Hepatocyte (in vitro differentiated cells): ENCODE data around the gene PURA. TPM values are rescaled to one million over a fixed set of nuclear protein-coding genes. Genes with fewer than 3 reads are reported as not detected.

Source experiments
- DNase-seq: peaks from one replicate; pipeline ENCODE4 v3.0.0-alpha.2; 2016; ENCODE audit warnings: low spot score
- H2AFZ ChIP-seq: fragments of 200-600 bp; sonication (generic); 2 replicates; pipeline ENCODE4 v1.6.0; 2016; ENCODE audit warnings: antibody characterized with exemption, mild to moderate bottlenecking
- H3K27ac ChIP-seq: fragments of 200-600 bp; sonication (generic); 2 replicates; pipeline ENCODE4 v1.5.1; 2016; ENCODE audit warnings: mild to moderate bottlenecking
- H3K27me3 ChIP-seq: fragments of 200-600 bp; sonication (generic); 2 replicates; pipeline ENCODE4 v1.6.1; 2016
- H3K36me3 ChIP-seq: fragments of 200-600 bp; sonication (generic); replicated peaks from 2 replicates; pipeline ENCODE4 v1.5.1; 2016; ENCODE audit warnings: low read depth; ENCODE audit not compliant: insufficient read depth
- H3K4me1 ChIP-seq: fragments of 200-600 bp; sonication (generic); 2 replicates; pipeline ENCODE4 v1.5.1; 2016; ENCODE audit warnings: mild to moderate bottlenecking, moderate library complexity; ENCODE audit not compliant: insufficient read depth
- H3K4me2 ChIP-seq: fragments of 200-600 bp; sonication (generic); 2 replicates; pipeline ENCODE4 v1.6.0; 2016
- H3K4me3 ChIP-seq: fragments of 200-600 bp; sonication (generic); 2 replicates; pipeline ENCODE4 v1.5.1; 2016; ENCODE audit warnings: mild to moderate bottlenecking
- H3K79me2 ChIP-seq: fragments of 200-600 bp; sonication (generic); 2 replicates; pipeline ENCODE4 v1.6.0; 2017; ENCODE audit warnings: mild to moderate bottlenecking
- H3K9me2 ChIP-seq: fragments of 200-600 bp; sonication (generic); replicated peaks from 2 replicates; pipeline ENCODE4 v1.6.0; 2017; ENCODE audit warnings: mild to moderate bottlenecking; ENCODE audit not compliant: insufficient read depth
- H3K9me3 ChIP-seq: fragments of 200-600 bp; sonication (generic); 2 replicates; pipeline ENCODE4 v1.5.1; 2016; ENCODE audit warnings: low read depth, mild to moderate bottlenecking
- H4K20me1 ChIP-seq: fragments of 200-600 bp; sonication (generic); 2 replicates; pipeline ENCODE4 v1.6.0; 2016; ENCODE audit warnings: mild to moderate bottlenecking; ENCODE audit not compliant: insufficient read depth, poor library complexity, severe bottlenecking
- EZH2 ChIP-seq: fragments of 200-600 bp; sonication (generic); IDR thresholded peaks from 2 replicates; pipeline ENCODE4 v1.6.1; 2016; ENCODE audit warnings: antibody characterized with exemption, mild to moderate bottlenecking, borderline replicate concordance
- EZH2phosphoT487 ChIP-seq: fragments of 200-600 bp; sonication (generic); IDR thresholded peaks from one replicate; pipeline ENCODE4 v1.6.1; 2018; ENCODE audit warnings: antibody characterized with exemption, mild to moderate bottlenecking, low read depth, moderate library complexity; ENCODE audit not compliant: unreplicated experiment, severe bottlenecking
- WGBS: methylation state at CpG from one replicate; pipeline ENCODE4 v1.1.6; 2016; ENCODE audit warnings: low lambda C conversion rate; ENCODE audit errors: missing lambda C conversion rate; 5-methylcytosine and 5-hydroxymethylcytosine counted together
- polyA plus RNA-seq: library from polyadenylated mRNA; unstranded; fragments of >200 nt; fragmentation: Nextera tagmentation; extraction: Ambion mirVana; gene quantifications from 2 replicates; pipeline ENCODE4 v1.2.1, GENCODE V29; 2016
- total RNA-seq: library from RNA; depleted of rRNA; stranded (reverse); fragments of >200 nt; gene quantifications from 2 replicates; pipeline ENCODE4 v1.2.3, GENCODE V29; 2014
- TF ChIP-seq, protein P1 (sequence below): fragments of 200-600 bp; sonication (generic); IDR thresholded peaks from 2 replicates; pipeline ENCODE4 v1.5.1; 2016; ENCODE audit warnings: antibody characterized with exemption, mild to moderate bottlenecking; ENCODE audit not compliant: poor library complexity

The PURA gene
- total and polyA plus RNA-seq, 2 experiments from 2014 or later = 7.4 to 13.8 TPM

DNA sequence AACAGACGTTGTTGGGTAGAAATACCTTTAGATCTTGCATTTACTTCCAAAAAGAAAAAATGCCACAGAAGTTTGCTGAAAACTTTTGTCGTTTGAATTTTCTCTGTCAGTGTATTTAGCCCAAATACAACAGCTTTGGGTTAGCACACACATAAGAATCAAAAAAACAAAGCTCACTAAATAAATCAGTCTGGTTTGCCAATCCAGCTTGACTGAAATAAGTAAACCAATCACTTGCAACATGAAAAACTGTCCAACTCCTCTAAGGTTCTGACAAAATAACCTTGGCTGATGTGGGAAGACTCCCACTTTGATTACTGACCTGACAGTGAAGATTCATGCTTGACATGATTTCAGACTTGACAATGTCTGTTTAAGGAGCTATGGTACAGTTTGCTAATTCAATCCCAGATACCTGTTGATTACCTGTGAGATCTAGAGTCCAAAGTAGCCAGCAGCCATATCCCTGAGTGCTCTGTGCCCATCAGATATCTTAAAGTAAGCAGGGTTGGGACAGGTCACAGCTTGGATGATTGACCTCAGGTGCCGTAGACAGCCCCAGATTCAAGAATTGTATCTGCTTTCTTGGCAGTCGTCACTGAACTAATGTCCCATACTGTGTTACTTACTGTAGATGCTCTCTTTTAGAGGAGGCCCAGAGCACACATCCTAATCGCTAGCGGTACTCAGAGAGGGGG lies 12.6 kb downstream of the PURA start:
- H2AFZ ChIP-seq = no peak overlapping the region
- no peaks in the 10 kb centered on the region for H3K9me2 ChIP-seq
- no peaks in the 10 kb centered on the region for H4K20me1 ChIP-seq
- TF ChIP-seq, protein P1, sequence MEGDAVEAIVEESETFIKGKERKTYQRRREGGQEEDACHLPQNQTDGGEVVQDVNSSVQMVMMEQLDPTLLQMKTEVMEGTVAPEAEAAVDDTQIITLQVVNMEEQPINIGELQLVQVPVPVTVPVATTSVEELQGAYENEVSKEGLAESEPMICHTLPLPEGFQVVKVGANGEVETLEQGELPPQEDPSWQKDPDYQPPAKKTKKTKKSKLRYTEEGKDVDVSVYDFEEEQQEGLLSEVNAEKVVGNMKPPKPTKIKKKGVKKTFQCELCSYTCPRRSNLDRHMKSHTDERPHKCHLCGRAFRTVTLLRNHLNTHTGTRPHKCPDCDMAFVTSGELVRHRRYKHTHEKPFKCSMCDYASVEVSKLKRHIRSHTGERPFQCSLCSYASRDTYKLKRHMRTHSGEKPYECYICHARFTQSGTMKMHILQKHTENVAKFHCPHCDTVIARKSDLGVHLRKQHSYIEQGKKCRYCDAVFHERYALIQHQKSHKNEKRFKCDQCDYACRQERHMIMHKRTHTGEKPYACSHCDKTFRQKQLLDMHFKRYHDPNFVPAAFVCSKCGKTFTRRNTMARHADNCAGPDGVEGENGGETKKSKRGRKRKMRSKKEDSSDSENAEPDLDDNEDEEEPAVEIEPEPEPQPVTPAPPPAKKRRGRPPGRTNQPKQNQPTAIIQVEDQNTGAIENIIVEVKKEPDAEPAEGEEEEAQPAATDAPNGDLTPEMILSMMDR = no peak
- no peak for TF ChIP-seq EZH2phosphoT487
- no peak for TF ChIP-seq EZH2
- H3K4me3 ChIP-seq = no peak overlapping the region
- no peaks in the 10 kb centered on the region for H3K4me1 ChIP-seq
- WGBS = 87% methylated on average over 6 of the region's 6 CpGs
- H3K9me3 ChIP-seq = no peaks in the 10 kb centered on the region
- H3K79me2 ChIP-seq = peaks cover 41% of the 10 kb centered on the region
- H3K27me3 ChIP-seq = no peaks in the 10 kb centered on the region
- no peaks in the 10 kb centered on the region for H3K36me3 ChIP-seq
- DNase-seq = no peak
- H3K27ac ChIP-seq = no peak overlapping the region
- H3K4me2 ChIP-seq = no peak overlapping the region

DNA sequence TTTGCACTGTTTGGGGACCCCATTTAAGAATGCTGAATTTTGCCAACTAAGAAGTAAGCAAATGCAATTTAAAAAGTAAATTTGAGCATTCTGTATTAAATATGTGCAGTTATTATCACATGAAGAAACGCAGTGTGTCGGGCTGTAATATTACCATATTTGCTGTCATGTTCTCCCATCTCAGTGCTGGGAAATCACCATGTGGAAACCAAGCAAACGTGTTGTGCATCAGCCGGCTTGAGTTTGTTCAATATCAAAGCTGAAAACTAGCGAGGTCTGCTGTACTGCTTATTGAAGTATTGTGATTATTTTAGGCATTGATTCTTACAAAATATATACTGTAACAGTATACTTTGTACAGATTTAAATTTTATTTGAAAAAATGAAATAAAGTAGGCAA lies 14.5 kb downstream of the PURA start:
- DNase-seq = no peak
- no peak for TF ChIP-seq EZH2
- TF ChIP-seq, protein P1 = no peak
- no peak for TF ChIP-seq EZH2phosphoT487
- Histone ChIP-seq H3K27me3 (no peaks in the 10 kb centered on the region), H3K4me2 (no peak overlapping the region), H3K9me3 (no peaks in the 10 kb centered on the region), H3K9me2 (no peaks in the 10 kb centered on the region), H3K4me1 (no peaks in the 10 kb centered on the region), H4K20me1 (no peaks in the 10 kb centered on the region), H3K4me3 (no peak overlapping the region), H3K79me2 (peaks cover 30% of the 10 kb centered on the region), H3K27ac (no peak overlapping the region), H3K36me3 (no peaks in the 10 kb centered on the region), H2AFZ (no peak overlapping the region)
- 89% methylated on average over 5 of the region's 5 CpGs for WGBS

DNA sequence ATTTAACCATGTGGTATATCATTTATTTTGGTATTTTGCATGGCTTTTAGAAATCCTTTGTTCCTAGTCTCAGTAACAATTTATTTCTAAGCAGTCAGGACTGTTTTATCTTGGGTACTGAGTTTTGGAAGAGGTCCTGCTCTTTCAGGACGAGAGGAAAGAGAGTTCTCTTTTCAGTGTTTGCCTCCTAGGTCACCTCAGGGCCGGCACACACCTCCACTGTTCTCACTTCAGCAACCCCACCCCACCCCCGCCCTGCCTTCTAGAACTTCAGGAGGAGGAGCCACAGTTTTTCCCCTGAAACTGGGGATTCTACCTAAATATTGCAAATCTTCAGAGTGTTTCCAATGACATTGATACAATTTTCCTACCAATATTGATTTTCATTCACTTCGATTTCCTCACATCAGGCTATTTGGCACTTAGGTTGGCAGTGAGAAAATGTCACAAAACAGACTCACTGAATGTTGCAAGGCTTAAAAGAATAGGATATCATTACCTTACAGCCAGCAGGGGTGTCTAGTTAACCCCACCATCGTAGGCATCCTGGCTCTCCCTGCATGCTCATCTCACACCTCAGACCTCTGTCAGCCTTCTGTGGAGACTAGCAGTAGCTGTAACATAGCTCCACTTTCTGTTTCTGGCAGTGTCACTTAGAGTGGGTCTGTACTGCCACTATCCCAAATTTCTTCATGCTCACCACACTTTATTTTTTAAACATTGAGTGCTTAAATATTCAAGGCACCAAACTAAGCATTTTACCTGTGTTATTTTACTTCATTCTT lies 17.2 kb downstream of the PURA start:
- Histone ChIP-seq H3K4me2 (no peak overlapping the region), H2AFZ (no peak overlapping the region)
- TF ChIP-seq, protein P1 = no peak
- TF ChIP-seq EZH2phosphoT487 (no peak), EZH2 (no peak)

More for the DNA sequence above, 17.2 kb downstream of the PURA start:
- Histone ChIP-seq H3K4me1 (no peaks in the 10 kb centered on the region), H3K9me3 (no peaks in the 10 kb centered on the region), H3K27ac (no peak overlapping the region), H3K27me3 (no peaks in the 10 kb centered on the region), H3K9me2 (no peaks in the 10 kb centered on the region), H3K79me2 (peaks cover 16% of the 10 kb centered on the region), H3K36me3 (no peaks in the 10 kb centered on the region), H4K20me1 (no peaks in the 10 kb centered on the region), H3K4me3 (no peak overlapping the region)
- DNase-seq = no peak
- WGBS = 61% methylated on average over 5 of the region's 5 CpGs
